ENCODE data around the gene ECT2. TPM values are rescaled to one million over a fixed set of nuclear protein-coding genes. Genes with fewer than 3 reads are reported as not detected.

ECT2 gene
- total and polyA plus RNA-seq, 2 of the 8 experiments (the other 6 are each of a cell fraction or from before 2014, with no cell fraction given) = 19.5 to 88.7 TPM

DNA sequence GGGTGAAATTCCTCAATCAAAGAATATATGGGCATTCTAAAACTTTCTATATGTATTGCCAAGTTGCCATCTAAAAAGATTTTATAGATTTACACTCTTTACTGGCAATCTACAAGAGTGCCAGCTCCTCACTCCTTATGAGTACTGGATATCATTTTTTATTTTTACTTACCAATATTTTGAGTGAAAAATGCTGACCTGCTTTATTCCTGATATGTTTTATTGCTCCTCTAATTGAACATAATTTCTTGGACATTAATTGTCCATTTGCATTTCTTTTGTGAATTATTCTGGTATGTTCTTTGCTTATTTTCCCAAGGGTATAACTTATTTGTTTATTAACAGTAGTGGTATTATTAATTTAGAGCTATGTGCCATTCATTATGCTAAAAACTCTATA, 96.8 kb downstream of the ECT2 start (continued):
- TF ChIP-seq, protein P1, sequence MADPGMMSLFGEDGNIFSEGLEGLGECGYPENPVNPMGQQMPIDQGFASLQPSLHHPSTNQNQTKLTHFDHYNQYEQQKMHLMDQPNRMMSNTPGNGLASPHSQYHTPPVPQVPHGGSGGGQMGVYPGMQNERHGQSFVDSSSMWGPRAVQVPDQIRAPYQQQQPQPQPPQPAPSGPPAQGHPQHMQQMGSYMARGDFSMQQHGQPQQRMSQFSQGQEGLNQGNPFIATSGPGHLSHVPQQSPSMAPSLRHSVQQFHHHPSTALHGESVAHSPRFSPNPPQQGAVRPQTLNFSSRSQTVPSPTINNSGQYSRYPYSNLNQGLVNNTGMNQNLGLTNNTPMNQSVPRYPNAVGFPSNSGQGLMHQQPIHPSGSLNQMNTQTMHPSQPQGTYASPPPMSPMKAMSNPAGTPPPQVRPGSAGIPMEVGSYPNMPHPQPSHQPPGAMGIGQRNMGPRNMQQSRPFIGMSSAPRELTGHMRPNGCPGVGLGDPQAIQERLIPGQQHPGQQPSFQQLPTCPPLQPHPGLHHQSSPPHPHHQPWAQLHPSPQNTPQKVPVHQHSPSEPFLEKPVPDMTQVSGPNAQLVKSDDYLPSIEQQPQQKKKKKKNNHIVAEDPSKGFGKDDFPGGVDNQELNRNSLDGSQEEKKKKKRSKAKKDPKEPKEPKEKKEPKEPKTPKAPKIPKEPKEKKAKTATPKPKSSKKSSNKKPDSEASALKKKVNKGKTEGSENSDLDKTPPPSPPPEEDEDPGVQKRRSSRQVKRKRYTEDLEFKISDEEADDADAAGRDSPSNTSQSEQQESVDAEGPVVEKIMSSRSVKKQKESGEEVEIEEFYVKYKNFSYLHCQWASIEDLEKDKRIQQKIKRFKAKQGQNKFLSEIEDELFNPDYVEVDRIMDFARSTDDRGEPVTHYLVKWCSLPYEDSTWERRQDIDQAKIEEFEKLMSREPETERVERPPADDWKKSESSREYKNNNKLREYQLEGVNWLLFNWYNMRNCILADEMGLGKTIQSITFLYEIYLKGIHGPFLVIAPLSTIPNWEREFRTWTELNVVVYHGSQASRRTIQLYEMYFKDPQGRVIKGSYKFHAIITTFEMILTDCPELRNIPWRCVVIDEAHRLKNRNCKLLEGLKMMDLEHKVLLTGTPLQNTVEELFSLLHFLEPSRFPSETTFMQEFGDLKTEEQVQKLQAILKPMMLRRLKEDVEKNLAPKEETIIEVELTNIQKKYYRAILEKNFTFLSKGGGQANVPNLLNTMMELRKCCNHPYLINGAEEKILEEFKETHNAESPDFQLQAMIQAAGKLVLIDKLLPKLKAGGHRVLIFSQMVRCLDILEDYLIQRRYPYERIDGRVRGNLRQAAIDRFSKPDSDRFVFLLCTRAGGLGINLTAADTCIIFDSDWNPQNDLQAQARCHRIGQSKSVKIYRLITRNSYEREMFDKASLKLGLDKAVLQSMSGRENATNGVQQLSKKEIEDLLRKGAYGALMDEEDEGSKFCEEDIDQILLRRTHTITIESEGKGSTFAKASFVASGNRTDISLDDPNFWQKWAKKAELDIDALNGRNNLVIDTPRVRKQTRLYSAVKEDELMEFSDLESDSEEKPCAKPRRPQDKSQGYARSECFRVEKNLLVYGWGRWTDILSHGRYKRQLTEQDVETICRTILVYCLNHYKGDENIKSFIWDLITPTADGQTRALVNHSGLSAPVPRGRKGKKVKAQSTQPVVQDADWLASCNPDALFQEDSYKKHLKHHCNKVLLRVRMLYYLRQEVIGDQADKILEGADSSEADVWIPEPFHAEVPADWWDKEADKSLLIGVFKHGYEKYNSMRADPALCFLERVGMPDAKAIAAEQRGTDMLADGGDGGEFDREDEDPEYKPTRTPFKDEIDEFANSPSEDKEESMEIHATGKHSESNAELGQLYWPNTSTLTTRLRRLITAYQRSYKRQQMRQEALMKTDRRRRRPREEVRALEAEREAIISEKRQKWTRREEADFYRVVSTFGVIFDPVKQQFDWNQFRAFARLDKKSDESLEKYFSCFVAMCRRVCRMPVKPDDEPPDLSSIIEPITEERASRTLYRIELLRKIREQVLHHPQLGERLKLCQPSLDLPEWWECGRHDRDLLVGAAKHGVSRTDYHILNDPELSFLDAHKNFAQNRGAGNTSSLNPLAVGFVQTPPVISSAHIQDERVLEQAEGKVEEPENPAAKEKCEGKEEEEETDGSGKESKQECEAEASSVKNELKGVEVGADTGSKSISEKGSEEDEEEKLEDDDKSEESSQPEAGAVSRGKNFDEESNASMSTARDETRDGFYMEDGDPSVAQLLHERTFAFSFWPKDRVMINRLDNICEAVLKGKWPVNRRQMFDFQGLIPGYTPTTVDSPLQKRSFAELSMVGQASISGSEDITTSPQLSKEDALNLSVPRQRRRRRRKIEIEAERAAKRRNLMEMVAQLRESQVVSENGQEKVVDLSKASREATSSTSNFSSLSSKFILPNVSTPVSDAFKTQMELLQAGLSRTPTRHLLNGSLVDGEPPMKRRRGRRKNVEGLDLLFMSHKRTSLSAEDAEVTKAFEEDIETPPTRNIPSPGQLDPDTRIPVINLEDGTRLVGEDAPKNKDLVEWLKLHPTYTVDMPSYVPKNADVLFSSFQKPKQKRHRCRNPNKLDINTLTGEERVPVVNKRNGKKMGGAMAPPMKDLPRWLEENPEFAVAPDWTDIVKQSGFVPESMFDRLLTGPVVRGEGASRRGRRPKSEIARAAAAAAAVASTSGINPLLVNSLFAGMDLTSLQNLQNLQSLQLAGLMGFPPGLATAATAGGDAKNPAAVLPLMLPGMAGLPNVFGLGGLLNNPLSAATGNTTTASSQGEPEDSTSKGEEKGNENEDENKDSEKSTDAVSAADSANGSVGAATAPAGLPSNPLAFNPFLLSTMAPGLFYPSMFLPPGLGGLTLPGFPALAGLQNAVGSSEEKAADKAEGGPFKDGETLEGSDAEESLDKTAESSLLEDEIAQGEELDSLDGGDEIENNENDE (IDR thresholded peaks at IDR 0.05; ENCODE audit: insufficient replicate concordance, low read length) = no peak
- TF ChIP-seq, protein P2, sequence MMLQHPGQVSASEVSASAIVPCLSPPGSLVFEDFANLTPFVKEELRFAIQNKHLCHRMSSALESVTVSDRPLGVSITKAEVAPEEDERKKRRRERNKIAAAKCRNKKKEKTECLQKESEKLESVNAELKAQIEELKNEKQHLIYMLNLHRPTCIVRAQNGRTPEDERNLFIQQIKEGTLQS (IDR thresholded peaks at IDR 0.05; ENCODE audit: insufficient read depth, low read depth, low read length) = no peak
- TF ChIP-seq, protein P3, sequence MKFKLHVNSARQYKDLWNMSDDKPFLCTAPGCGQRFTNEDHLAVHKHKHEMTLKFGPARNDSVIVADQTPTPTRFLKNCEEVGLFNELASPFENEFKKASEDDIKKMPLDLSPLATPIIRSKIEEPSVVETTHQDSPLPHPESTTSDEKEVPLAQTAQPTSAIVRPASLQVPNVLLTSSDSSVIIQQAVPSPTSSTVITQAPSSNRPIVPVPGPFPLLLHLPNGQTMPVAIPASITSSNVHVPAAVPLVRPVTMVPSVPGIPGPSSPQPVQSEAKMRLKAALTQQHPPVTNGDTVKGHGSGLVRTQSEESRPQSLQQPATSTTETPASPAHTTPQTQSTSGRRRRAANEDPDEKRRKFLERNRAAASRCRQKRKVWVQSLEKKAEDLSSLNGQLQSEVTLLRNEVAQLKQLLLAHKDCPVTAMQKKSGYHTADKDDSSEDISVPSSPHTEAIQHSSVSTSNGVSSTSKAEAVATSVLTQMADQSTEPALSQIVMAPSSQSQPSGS (IDR thresholded peaks at IDR 0.05; ENCODE audit: low read length) = no peak
